Activated CD4-positive, alpha-beta T cell treated with anti-CD3 and anti-CD28 coated beads, Interleukin-2, amount 50 U/mL, for 1 hour (primary cell): ENCODE results near the gene DDAH2.

ENCODE experiments used
- DNase-seq: peaks from one replicate; pipeline ENCODE4 v3.0.0-alpha.2; 2020

Gene DDAH2

GRCh38 chr6:31758281-31758680 is 29.2 kb upstream of the DDAH2 start:
- DNase-seq = no peak

GRCh38 chr6:31752739-31753319 is 23.7 kb upstream of the DDAH2 start:
- no peak for DNase-seq

- DNase-seq = no peak
Measured at GRCh38 chr6:31750411-31751022, 21.4 kb upstream of the DDAH2 start.

GRCh38 chr6:31749301-31750036 is 20.4 kb upstream of the DDAH2 start:
- no peak for DNase-seq

- no peak for DNase-seq
Measured at GRCh38 chr6:31744422-31744821, 15.3 kb upstream of the DDAH2 start.

GRCh38 chr6:31742894-31743293 is 13.8 kb upstream of the DDAH2 start:
- no peak for DNase-seq

- DNase-seq = no peak
Measured at GRCh38 chr6:31741815-31742214, 12.7 kb upstream of the DDAH2 start.

- no peak for DNase-seq
Measured at GRCh38 chr6:31740397-31741223, 11.5 kb upstream of the DDAH2 start.

- DNase-seq = peak; percentile 91
Measured at GRCh38 chr6:31739639-31740396, 10.7 kb upstream of the DDAH2 start, which contains the start of gene MSH5. MSH5 (plus strand) TSS chr6:31740005; CDS start chr6:31740467, 462 bp downstream.

GRCh38 chr6:31737991-31738979 is 9.2 kb upstream of the DDAH2 start:
- DNase-seq = peak; percentile 58

- no peak for DNase-seq
Measured at GRCh38 chr6:31737315-31737990, 8.4 kb upstream of the DDAH2 start.

- DNase-seq = no peak
Measured at GRCh38 chr6:31736768-31737314, 7.7 kb upstream of the DDAH2 start.

GRCh38 chr6:31736021-31736767 is 7.1 kb upstream of the DDAH2 start, which contains the start of gene CLIC1:
CLIC1 (minus strand) TSS chr6:31736530; CDS start chr6:31736300, 230 bp downstream.
- peak; percentile 75 for DNase-seq

- peak; percentile 39 for DNase-seq
Measured at GRCh38 chr6:31734821-31735406, 5.8 kb upstream of the DDAH2 start.

GRCh38 chr6:31734247-31734820 is 5.2 kb upstream of the DDAH2 start:
- DNase-seq = no peak

GRCh38 chr6:31733734-31734133 is 4.6 kb upstream of the DDAH2 start:
- DNase-seq = no peak

- DNase-seq = no peak
Measured at GRCh38 chr6:31732029-31732428, 2.9 kb upstream of the DDAH2 start.

- no peak for DNase-seq
Measured at GRCh38 chr6:31730631-31731086, 1.6 kb upstream of the DDAH2 start.
